ENCODE results near the gene JAZF1.

The JAZF1 gene

GRCh38 chr7:27793780-27794179, 386.8 kb downstream of the JAZF1 start:
- no peak for DNase-seq

- DNase-seq = no peak
These were observed 392.2 kb downstream of the JAZF1 start for GRCh38 chr7:27788437-27788836.

GRCh38 chr7:27784399-27785053, 396.1 kb downstream of the JAZF1 start:
- no peak for DNase-seq

DNA sequence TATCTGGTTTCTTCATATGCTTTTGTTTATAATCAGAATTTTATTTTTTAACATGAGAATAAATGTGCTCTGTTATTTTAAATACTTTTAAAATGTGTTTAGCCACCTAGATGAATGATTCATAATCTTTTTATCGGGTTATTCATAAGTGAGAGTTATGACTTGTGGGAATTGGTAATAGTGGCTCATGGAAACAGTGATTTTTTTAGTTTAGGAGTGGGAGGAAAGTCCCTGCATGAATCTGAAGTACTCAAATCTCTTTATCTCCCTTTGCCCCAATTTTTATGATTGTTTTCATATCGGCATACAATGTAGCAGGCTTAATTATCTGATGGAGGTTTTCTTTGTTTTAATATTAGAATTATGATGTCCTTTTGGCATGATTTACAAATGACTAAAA, 397.7 kb downstream of the JAZF1 start:
- DNase-seq = no peak

GRCh38 chr7:27781188-27781587, 399.4 kb downstream of the JAZF1 start:
- DNase-seq = no peak

All from NCI-H187 treated with DMSO at 0.1 percent for 48 hours (cell line).